PFSK-1 (cell line): ENCODE data around the gene EXOC7.

ENCODE experiments used
- FOXP2 ChIP-seq: optimal IDR thresholded peaks from 2 replicates; pipeline ENCODE3; 2011; ENCODE audit warnings: borderline replicate concordance, control low read depth, inconsistent platforms; ENCODE audit not compliant: insufficient read depth; ENCODE audit errors: extremely low read length, extremely low read depth
- POLR2AphosphoS5 ChIP-seq: IDR thresholded peaks from 2 replicates; pipeline ENCODE4 v1.6.1; 2012; ENCODE audit warnings: low read depth, mild to moderate bottlenecking, control low read depth, low read length, moderate library complexity
- SIN3A ChIP-seq: IDR thresholded peaks from 2 replicates; pipeline ENCODE4 v1.6.1; 2012; ENCODE audit warnings: mild to moderate bottlenecking, low read length, moderate library complexity, borderline replicate concordance; ENCODE audit not compliant: insufficient read depth
- TAF1 ChIP-seq: IDR thresholded peaks from 2 replicates; pipeline ENCODE4 v1.6.1; 2012; ENCODE audit warnings: low read length, control low read depth, borderline replicate concordance; ENCODE audit not compliant: insufficient read depth
- TF ChIP-seq, protein P1 (sequence below), 2 experiments: IDR thresholded peaks; 2 replicates each; pipeline versions ENCODE4 v1.6.1 to v1.8.0; 2011 to 2012; ENCODE audit warnings: low read depth in 2 of 2, low read length in 2 of 2, control low read depth in 1 of 2, inconsistent platforms in 1 of 2, mild to moderate bottlenecking in 1 of 2, moderate library complexity in 1 of 2; ENCODE audit not compliant: insufficient read depth in 1 of 2

DNA sequence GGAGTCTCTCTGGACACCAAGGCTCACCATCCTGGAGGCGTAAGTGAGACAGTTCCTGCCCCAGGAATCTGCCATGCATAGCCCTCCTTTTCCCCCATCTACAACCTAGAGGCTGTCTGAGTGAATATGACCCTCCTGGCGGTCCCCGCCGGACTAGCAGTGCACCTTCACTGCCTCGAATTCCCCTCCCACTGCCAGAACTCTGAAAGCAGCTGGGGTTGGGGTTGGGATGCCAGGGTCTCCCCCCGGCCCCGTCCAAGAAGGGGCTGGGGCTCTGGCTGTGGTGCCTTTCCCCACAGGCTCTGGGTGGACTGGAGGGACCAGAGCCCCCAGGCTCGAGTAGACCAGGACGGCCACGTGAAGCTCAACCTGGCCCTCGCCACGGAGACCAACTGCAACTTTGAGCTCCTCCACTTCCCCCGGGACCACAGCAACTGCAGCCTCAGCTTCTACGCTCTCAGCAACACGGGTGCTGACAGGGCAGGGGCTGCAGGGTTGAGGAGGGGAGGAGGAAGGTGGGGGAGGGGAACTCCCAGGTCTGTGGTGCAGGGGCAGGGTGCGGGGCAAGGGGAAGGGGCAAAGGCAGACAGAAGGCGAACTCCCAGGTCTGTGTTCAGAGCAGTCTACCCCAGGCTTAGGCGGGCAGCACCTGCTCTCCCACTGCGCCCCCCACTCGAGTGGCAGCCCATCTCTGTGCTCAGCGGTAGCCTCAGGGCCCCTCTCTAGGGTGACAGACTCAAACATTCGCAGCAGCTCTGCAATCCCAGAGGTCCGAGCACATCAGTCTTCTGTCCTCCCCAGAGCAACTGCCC, 23.4 kb downstream of the EXOC7 start:
- TF ChIP-seq POLR2AphosphoS5 (0 out of 2 replicates have a peak, but pooled peaks have one; percentile 14), SIN3A (no peak), TAF1 (no peak), FOXP2 (no peak)
- TF ChIP-seq, protein P1, sequence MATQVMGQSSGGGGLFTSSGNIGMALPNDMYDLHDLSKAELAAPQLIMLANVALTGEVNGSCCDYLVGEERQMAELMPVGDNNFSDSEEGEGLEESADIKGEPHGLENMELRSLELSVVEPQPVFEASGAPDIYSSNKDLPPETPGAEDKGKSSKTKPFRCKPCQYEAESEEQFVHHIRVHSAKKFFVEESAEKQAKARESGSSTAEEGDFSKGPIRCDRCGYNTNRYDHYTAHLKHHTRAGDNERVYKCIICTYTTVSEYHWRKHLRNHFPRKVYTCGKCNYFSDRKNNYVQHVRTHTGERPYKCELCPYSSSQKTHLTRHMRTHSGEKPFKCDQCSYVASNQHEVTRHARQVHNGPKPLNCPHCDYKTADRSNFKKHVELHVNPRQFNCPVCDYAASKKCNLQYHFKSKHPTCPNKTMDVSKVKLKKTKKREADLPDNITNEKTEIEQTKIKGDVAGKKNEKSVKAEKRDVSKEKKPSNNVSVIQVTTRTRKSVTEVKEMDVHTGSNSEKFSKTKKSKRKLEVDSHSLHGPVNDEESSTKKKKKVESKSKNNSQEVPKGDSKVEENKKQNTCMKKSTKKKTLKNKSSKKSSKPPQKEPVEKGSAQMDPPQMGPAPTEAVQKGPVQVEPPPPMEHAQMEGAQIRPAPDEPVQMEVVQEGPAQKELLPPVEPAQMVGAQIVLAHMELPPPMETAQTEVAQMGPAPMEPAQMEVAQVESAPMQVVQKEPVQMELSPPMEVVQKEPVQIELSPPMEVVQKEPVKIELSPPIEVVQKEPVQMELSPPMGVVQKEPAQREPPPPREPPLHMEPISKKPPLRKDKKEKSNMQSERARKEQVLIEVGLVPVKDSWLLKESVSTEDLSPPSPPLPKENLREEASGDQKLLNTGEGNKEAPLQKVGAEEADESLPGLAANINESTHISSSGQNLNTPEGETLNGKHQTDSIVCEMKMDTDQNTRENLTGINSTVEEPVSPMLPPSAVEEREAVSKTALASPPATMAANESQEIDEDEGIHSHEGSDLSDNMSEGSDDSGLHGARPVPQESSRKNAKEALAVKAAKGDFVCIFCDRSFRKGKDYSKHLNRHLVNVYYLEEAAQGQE (IDR thresholded peaks at IDR 0.05; ENCODE audit: insufficient read depth in 1 of 2, low read depth in 2 of 2, low read length in 2 of 2): no peak
